ENCODE measurements around the gene MOV10. TPM values are rescaled to one million over a fixed set of nuclear protein-coding genes. Genes with fewer than 3 reads are reported as not detected.

Gene MOV10
- total and polyA plus RNA-seq, 9 of the 15 experiments (the other 6 are each of a cell fraction or from before 2014, with no cell fraction given) = 16.7 to 105 (median 49.5) TPM

DNA sequence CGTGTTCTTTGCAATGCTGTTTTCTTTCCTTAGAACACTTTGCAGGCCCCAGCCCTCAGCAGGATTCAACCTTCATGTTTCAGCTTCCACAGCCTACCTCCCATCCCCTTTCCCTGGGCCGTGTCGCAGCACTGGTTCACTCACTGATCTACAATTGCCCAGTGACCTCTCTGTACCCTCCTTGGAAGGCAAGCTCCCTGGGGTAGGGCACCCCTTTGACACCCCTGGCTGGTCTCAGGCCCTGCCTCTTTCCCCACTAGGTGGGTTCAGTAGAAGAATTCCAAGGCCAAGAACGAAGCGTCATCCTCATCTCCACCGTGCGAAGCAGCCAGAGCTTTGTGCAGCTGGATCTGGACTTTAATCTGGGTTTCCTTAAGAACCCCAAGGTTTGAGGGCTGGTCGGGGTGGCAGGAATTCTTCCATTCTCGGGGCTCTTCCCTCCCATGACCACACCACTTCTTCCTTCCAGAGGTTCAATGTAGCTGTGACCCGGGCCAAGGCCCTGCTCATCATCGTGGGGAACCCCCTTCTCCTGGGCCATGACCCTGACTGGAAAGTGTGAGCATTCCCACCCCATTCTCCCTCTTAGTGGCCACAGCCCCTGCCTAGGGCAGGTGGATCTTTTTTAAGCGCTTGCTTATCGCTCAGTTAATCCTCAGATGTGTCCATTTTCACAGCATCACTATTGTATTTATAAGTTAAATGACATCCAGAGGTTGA, 25.1 kb downstream of the MOV10 start (continued):
- TF ChIP-seq CBX1 (IDR thresholded peaks at IDR 0.05; ENCODE audit: low read depth) (0 out of 2 replicates have a peak, but pooled peaks have one; percentile 13), POLR2B (IDR thresholded peaks at IDR 0.05; ENCODE audit: low read depth, partially characterized antibody) (peak; percentile 37), ZNF589 (CRISPR knock-in tag; IDR thresholded peaks at IDR 0.05; ENCODE audit: low read depth) (peak; percentile 23), SRSF9 (IDR thresholded peaks at IDR 0.05; ENCODE audit: borderline replicate concordance, low read depth, low read length) (no peak), KDM5B (IDR thresholded peaks at IDR 0.05; ENCODE audit: insufficient replicate concordance, low read depth, low read length) (peak; percentile 33), ZFX (CRISPR knock-in tag; IDR thresholded peaks at IDR 0.05) (peak; percentile 48; the same call in 1 of the 2 replicates), CHD1 (IDR thresholded peaks at IDR 0.05; ENCODE audit: low read length) (peak; percentile 15), CBFA2T2 (conservative IDR thresholded peaks at IDR 0.05) (no peak), ETV6 (IDR thresholded peaks at IDR 0.05; ENCODE audit: borderline replicate concordance in 1 of 2, low read depth in 2 of 2, low read length in 1 of 2) (no peak), ETV6 (CRISPR knock-in tag; IDR thresholded peaks at IDR 0.05; ENCODE audit: borderline replicate concordance) (peak; percentile 10; the same call in 1 of the 2 replicates), ZNF224 (CRISPR knock-in tag; IDR thresholded peaks at IDR 0.05) (no peak), MIER1 (IDR thresholded peaks at IDR 0.05; ENCODE audit: low read depth) (peak; percentile 3; the same call in 1 of the 2 replicates), SUPT5H (IDR thresholded peaks at IDR 0.05) (peak; percentile 20; the same call in 1 of the 2 replicates), POLR2G (IDR thresholded peaks at IDR 0.05; ENCODE audit: low read depth, low read length) (peak; percentile 33; the same call in 1 of the 2 replicates)
- TF ChIP-seq, protein P1, sequence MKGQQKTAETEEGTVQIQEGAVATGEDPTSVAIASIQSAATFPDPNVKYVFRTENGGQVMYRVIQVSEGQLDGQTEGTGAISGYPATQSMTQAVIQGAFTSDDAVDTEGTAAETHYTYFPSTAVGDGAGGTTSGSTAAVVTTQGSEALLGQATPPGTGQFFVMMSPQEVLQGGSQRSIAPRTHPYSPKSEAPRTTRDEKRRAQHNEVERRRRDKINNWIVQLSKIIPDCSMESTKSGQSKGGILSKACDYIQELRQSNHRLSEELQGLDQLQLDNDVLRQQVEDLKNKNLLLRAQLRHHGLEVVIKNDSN (CRISPR knock-in tag; IDR thresholded peaks at IDR 0.05) = no peak
